ENCODE measurements around the gene PACRG. TPM values are rescaled to one million over a fixed set of nuclear protein-coding genes. Genes with fewer than 3 reads are reported as not detected.

The PACRG gene
- total RNA-seq, 2 donors from 2014 or later, result 0.14 to 3.9 TPM

- intact Hi-C loops (cut with DNase I), result no loop called here
- no peak for DNase-seq (ENCODE audit: low spot score)
Measured at GRCh38 chr6:163341224-163342061, 613.7 kb downstream of the PACRG start.

- no peak for DNase-seq (ENCODE audit: low spot score)
- intact Hi-C loops (cut with DNase I), result no loop called here
Measured at GRCh38 chr6:163342571-163343539, 615.1 kb downstream of the PACRG start.

GRCh38 chr6:163343609-163344008, 615.8 kb downstream of the PACRG start:
- intact Hi-C loops (cut with DNase I), result no loop called here
- DNase-seq (ENCODE audit: low spot score), result no peak

- intact Hi-C loops (cut with DNase I), result no loop called here
- no peak for DNase-seq (ENCODE audit: low spot score)
Measured at GRCh38 chr6:163344411-163344810, 616.6 kb downstream of the PACRG start.

- intact Hi-C loops (cut with DNase I), result no loop called here
Measured at GRCh38 chr6:163345931-163346330, 618.2 kb downstream of the PACRG start.

GRCh38 chr6:163346497-163346961, 618.8 kb downstream of the PACRG start:
- DNase-seq (ENCODE audit: low spot score), result no peak
- intact Hi-C loops (cut with DNase I), result no loop called here

More at GRCh38 chr6:163345931-163346330, 618.2 kb downstream of the PACRG start:
- no peak for DNase-seq (ENCODE audit: low spot score)

GRCh38 chr6:163347021-163347446, 619.3 kb downstream of the PACRG start:
- intact Hi-C loops (cut with DNase I), result no loop called here
- DNase-seq (ENCODE audit: low spot score), result no peak

GRCh38 chr6:163348789-163349680, 621.3 kb downstream of the PACRG start:
- no peak for DNase-seq (ENCODE audit: low spot score)
- intact Hi-C loops (cut with DNase I), result no loop called here

GRCh38 chr6:163349696-163350095, 621.9 kb downstream of the PACRG start:
- no peak for DNase-seq (ENCODE audit: low spot score)
- intact Hi-C loops (cut with DNase I), result no loop called here

- intact Hi-C loops (cut with DNase I), result no loop called here
- peak; percentile 32 for DNase-seq (ENCODE audit: low spot score)
Measured at GRCh38 chr6:163351013-163351412, 623.2 kb downstream of the PACRG start.

GRCh38 chr6:163352011-163352685, 624.4 kb downstream of the PACRG start:
- intact Hi-C loops (cut with DNase I), result no loop called here
- DNase-seq (ENCODE audit: low spot score), result peak; percentile 31

- intact Hi-C loops (cut with DNase I), result no loop called here
- DNase-seq (ENCODE audit: low spot score), result peak; percentile 57
Measured at GRCh38 chr6:163352966-163353365, 625.2 kb downstream of the PACRG start.

GRCh38 chr6:163354085-163354484, 626.3 kb downstream of the PACRG start:
- peak; percentile 46 for DNase-seq (ENCODE audit: low spot score)
- intact Hi-C loops (cut with DNase I), result no loop called here

- intact Hi-C loops (cut with DNase I), result no loop called here
- peak; percentile 88 for DNase-seq (ENCODE audit: low spot score)
Measured at GRCh38 chr6:163354761-163355425, 627.1 kb downstream of the PACRG start.

GRCh38 chr6:163355426-163355991, 627.7 kb downstream of the PACRG start:
- intact Hi-C loops (cut with DNase I), result no loop called here

GRCh38 chr6:163356324-163356723, 628.5 kb downstream of the PACRG start:
- DNase-seq (ENCODE audit: low spot score), result peak; percentile 89
- intact Hi-C loops (cut with DNase I), result no loop called here

More at GRCh38 chr6:163355426-163355991, 627.7 kb downstream of the PACRG start:
- DNase-seq (ENCODE audit: low spot score), result peak; percentile 91

- intact Hi-C loops (cut with DNase I), result no loop called here
- DNase-seq (ENCODE audit: low spot score), result no peak
Measured at GRCh38 chr6:163356743-163357142, 629.0 kb downstream of the PACRG start.

Measured in posterior vena cava (tissue), 2 donors.